Measurements from ENCODE around the gene STAT4.

Gene STAT4

DNA sequence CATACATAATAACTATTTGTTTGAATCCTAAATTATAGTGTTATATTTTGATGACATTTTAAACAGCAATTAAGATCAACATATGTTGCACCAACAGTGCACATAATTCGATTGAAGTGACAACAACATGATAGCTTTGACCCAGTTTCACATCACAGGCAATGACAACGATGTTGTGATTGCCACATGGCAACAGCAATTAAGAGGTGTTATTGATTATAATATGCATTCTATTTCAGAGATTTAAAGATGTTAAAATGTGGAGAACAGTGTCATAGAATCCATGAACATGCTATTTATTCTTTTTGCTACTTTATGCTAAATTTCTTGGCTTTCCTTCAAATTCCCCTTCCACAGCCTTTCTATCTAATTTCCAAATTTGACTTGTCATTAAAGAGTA is 68.5 kb downstream of the STAT4 start:
- H3K9ac ChIP-seq (ENCODE audit: low read length), result no peak overlapping the region
- no peak overlapping the region for H2BK12ac ChIP-seq (ENCODE audit: low read length in 2 of 2)
- peaks cover 3% of the 10 kb centered on the region for H3K9me3 ChIP-seq (ENCODE audit: control insufficient read depth, low read length)
- H3K27ac ChIP-seq (ENCODE audit: low read length, poor library complexity, severe bottlenecking), result no peak overlapping the region
- H2BK120ac ChIP-seq (ENCODE audit: low read depth, low read length), result no peak overlapping the region
- no peak overlapping the region for H2BK15ac ChIP-seq (ENCODE audit: low read depth, poor library complexity, severe bottlenecking)
- no peak overlapping the region for H3K4me2 ChIP-seq (ENCODE audit: low read length, poor library complexity, severe bottlenecking)
- no peaks in the 10 kb centered on the region for H3K4me1 ChIP-seq (ENCODE audit: control insufficient read depth, insufficient read depth, low read depth, low read length)
- no peak overlapping the region for H3K18ac ChIP-seq (ENCODE audit: low read depth in 1 of 2, low read length in 2 of 2)
- no peak overlapping the region for H3K4ac ChIP-seq (ENCODE audit: low read depth in 1 of 2, low read length in 2 of 2)
- no peak overlapping the region for H3K14ac ChIP-seq (ENCODE audit: low read length in 2 of 2)
- no peak for DNase-seq
- no peak overlapping the region for H3K4me3 ChIP-seq (ENCODE audit: insufficient read depth in 1 of 2, low read depth in 1 of 2, low read length in 2 of 2)
- no peaks in the 10 kb centered on the region for H3K36me3 ChIP-seq (ENCODE audit: control insufficient read depth in 1 of 2, insufficient read depth in 2 of 2, low read depth in 1 of 2, low read length in 2 of 2)
- no peaks in the 10 kb centered on the region for H3K79me1 ChIP-seq (replicated peaks; ENCODE audit: low read length, poor library complexity, severe bottlenecking)
- H2AFZ ChIP-seq (ENCODE audit: low read depth, low read length), result no peak overlapping the region
- WGBS, result 95% methylated on average over 2 of the region's 2 CpGs
- H2BK5ac ChIP-seq (ENCODE audit: low read depth, low read length, poor library complexity, severe bottlenecking), result no peak overlapping the region
- H3K27me3 ChIP-seq (ENCODE audit: control insufficient read depth in 1 of 2, insufficient read depth in 1 of 2, low read length in 2 of 2), result no peaks in the 10 kb centered on the region
- no peak overlapping the region for H2AK5ac ChIP-seq (ENCODE audit: low read length, severe bottlenecking)
- no peak overlapping the region for H4K91ac ChIP-seq (ENCODE audit: low read length)
- H4K8ac ChIP-seq (ENCODE audit: low read length), result no peak overlapping the region
- H3K23ac ChIP-seq (ENCODE audit: low read length in 2 of 2), result no peak overlapping the region

DNA sequence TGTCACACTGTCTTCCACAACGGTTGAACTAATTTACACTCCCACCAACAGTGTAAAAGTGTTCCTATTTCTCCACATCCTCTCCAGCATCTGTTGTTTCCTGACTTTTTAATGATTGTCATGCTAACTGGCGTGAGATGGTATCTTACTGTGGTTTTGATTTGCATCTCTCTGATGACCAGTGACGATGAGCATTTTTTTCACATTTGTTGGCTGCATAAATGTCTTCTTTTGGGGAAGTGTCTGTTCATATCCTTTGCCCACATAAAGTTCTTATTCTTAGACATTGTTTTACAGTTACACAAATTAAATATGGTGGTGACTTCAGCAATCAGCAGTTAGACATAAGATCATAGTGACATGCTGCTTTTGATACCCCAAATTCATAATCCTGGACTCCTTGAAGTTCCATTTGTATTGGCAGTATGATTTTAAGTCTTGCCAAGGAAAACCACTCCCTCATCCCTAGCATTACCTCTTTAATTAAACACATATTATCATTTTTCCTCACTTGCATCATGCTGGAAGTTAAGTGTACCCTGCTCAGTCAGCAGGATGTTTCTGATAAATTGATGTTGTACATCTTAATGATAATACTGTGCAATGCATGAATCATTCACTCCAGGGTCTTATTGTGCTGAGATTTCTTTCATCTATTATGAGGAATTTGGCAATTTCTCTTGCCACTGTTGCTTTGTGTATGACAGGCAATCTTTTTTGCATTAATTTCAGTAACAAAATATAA is 69.2 kb downstream of the STAT4 start:
- Histone ChIP-seq H2AFZ (ENCODE audit: low read depth, low read length) (no peak overlapping the region), H4K8ac (ENCODE audit: low read length) (no peak overlapping the region), H3K4ac (ENCODE audit: low read depth in 1 of 2, low read length in 2 of 2) (no peak overlapping the region), H3K9ac (ENCODE audit: low read length) (no peak overlapping the region), H3K18ac (ENCODE audit: low read depth in 1 of 2, low read length in 2 of 2) (no peak overlapping the region), H3K27ac (ENCODE audit: low read length, poor library complexity, severe bottlenecking) (no peak overlapping the region), H2BK120ac (ENCODE audit: low read depth, low read length) (no peak overlapping the region), H3K14ac (ENCODE audit: low read length in 2 of 2) (no peak overlapping the region), H3K36me3 (ENCODE audit: control insufficient read depth in 1 of 2, insufficient read depth in 2 of 2, low read depth in 1 of 2, low read length in 2 of 2) (no peaks in the 10 kb centered on the region), H2BK15ac (ENCODE audit: low read depth, poor library complexity, severe bottlenecking) (no peak overlapping the region), H2BK5ac (ENCODE audit: low read depth, low read length, poor library complexity, severe bottlenecking) (no peak overlapping the region), H3K9me3 (ENCODE audit: control insufficient read depth, low read length) (peaks cover 3% of the 10 kb centered on the region), H4K91ac (ENCODE audit: low read length) (no peak overlapping the region), H3K23ac (ENCODE audit: low read length in 2 of 2) (no peak overlapping the region), H3K79me1 (replicated peaks; ENCODE audit: low read length, poor library complexity, severe bottlenecking) (no peaks in the 10 kb centered on the region), H3K4me1 (ENCODE audit: control insufficient read depth, insufficient read depth, low read depth, low read length) (no peaks in the 10 kb centered on the region), H3K4me2 (ENCODE audit: low read length, poor library complexity, severe bottlenecking) (no peak overlapping the region), H2AK5ac (ENCODE audit: low read length, severe bottlenecking) (no peak overlapping the region), H3K4me3 (ENCODE audit: insufficient read depth in 1 of 2, low read depth in 1 of 2, low read length in 2 of 2) (no peak overlapping the region), H2BK12ac (ENCODE audit: low read length in 2 of 2) (no peak overlapping the region), H3K27me3 (ENCODE audit: control insufficient read depth in 1 of 2, insufficient read depth in 1 of 2, low read length in 2 of 2) (no peaks in the 10 kb centered on the region)
- 100% methylated on average over 1 of the region's 3 CpGs for WGBS
- no peak for DNase-seq

DNA sequence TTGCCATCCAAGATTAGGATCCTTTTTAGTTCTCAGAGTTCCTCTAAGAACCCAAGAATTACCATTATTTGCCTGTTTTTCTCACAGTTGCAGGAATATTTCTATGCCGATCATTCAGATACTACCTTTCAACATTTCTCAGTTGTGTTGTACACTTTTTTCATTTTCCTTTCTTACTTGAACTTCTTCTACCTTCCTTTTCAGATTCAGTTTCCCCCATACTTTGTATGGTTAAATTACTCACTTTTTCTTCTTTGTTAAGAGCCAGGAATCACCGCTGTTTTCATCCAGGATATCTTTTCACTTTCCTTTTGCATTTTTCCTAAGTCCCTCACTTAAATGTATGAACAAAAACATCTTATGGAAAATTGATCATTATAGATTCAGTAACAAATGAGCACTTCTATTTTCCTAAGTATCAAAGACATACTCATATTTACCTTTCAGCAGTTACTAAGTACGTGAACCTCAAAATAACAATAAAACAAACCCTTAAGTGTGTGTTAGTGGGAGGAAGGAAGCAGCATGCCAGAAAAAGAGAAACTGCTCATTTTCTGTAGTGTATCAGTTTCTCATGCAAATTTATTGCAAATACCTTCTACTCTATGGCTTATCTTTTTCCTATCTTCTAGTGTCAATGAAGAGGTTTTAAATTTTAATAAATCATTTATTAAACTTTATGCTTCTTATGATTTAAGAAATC is 72.5 kb downstream of the STAT4 start:
- no peak overlapping the region for H4K8ac ChIP-seq (ENCODE audit: low read length)
- over 99% methylated on average over 2 of the region's 3 CpGs for WGBS
- H3K27ac ChIP-seq (ENCODE audit: low read length, poor library complexity, severe bottlenecking), result no peak overlapping the region
- DNase-seq, result no peak
- H3K36me3 ChIP-seq (ENCODE audit: control insufficient read depth in 1 of 2, insufficient read depth in 2 of 2, low read depth in 1 of 2, low read length in 2 of 2), result no peaks in the 10 kb centered on the region
- peak overlapping the region in 1 of 2 experiments; percentile 70 for H3K4me3 ChIP-seq (ENCODE audit: insufficient read depth in 1 of 2, low read depth in 1 of 2, low read length in 2 of 2)
- no peak overlapping the region for H2BK12ac ChIP-seq (ENCODE audit: low read length in 2 of 2)
- H2AK5ac ChIP-seq (ENCODE audit: low read length, severe bottlenecking), result no peak overlapping the region
- H3K9ac ChIP-seq (ENCODE audit: low read length), result peak overlapping the region; percentile 81
- H3K9me3 ChIP-seq (ENCODE audit: control insufficient read depth, low read length), result no peaks in the 10 kb centered on the region
- no peak overlapping the region for H3K4me2 ChIP-seq (ENCODE audit: low read length, poor library complexity, severe bottlenecking)
- H3K4me1 ChIP-seq (ENCODE audit: control insufficient read depth, insufficient read depth, low read depth, low read length), result no peaks in the 10 kb centered on the region
- H3K23ac ChIP-seq (ENCODE audit: low read length in 2 of 2), result no peak overlapping the region
- H4K91ac ChIP-seq (ENCODE audit: low read length), result no peak overlapping the region
- H3K27me3 ChIP-seq (ENCODE audit: control insufficient read depth in 1 of 2, insufficient read depth in 1 of 2, low read length in 2 of 2), result no peaks in the 10 kb centered on the region
- no peak overlapping the region for H2AFZ ChIP-seq (ENCODE audit: low read depth, low read length)
- H3K14ac ChIP-seq (ENCODE audit: low read length in 2 of 2), result no peak overlapping the region
- no peaks in the 10 kb centered on the region for H3K79me1 ChIP-seq (replicated peaks; ENCODE audit: low read length, poor library complexity, severe bottlenecking)
- H2BK5ac ChIP-seq (ENCODE audit: low read depth, low read length, poor library complexity, severe bottlenecking), result no peak overlapping the region
- H2BK15ac ChIP-seq (ENCODE audit: low read depth, poor library complexity, severe bottlenecking), result no peak overlapping the region
- H2BK120ac ChIP-seq (ENCODE audit: low read depth, low read length), result no peak overlapping the region
- H3K18ac ChIP-seq (ENCODE audit: low read depth in 1 of 2, low read length in 2 of 2), result no peak overlapping the region
- no peak overlapping the region for H3K4ac ChIP-seq (ENCODE audit: low read depth in 1 of 2, low read length in 2 of 2)

GRCh38 chr2:191070276-191070675 is 80.5 kb downstream of the STAT4 start:
- Histone ChIP-seq H3K18ac (ENCODE audit: low read depth in 1 of 2, low read length in 2 of 2) (no peak overlapping the region), H3K4me1 (ENCODE audit: control insufficient read depth, insufficient read depth, low read depth, low read length) (no peaks in the 10 kb centered on the region), H3K4ac (ENCODE audit: low read depth in 1 of 2, low read length in 2 of 2) (no peak overlapping the region), H3K36me3 (ENCODE audit: control insufficient read depth in 1 of 2, insufficient read depth in 2 of 2, low read depth in 1 of 2, low read length in 2 of 2) (no peaks in the 10 kb centered on the region), H3K27me3 (ENCODE audit: control insufficient read depth in 1 of 2, insufficient read depth in 1 of 2, low read length in 2 of 2) (no peaks in the 10 kb centered on the region), H3K9ac (ENCODE audit: low read length) (no peak overlapping the region), H2BK15ac (ENCODE audit: low read depth, poor library complexity, severe bottlenecking) (no peak overlapping the region), H3K4me2 (ENCODE audit: low read length, poor library complexity, severe bottlenecking) (no peak overlapping the region), H2AK5ac (ENCODE audit: low read length, severe bottlenecking) (no peak overlapping the region), H3K23ac (ENCODE audit: low read length in 2 of 2) (no peak overlapping the region), H3K79me1 (replicated peaks; ENCODE audit: low read length, poor library complexity, severe bottlenecking) (no peaks in the 10 kb centered on the region), H2BK120ac (ENCODE audit: low read depth, low read length) (no peak overlapping the region), H4K8ac (ENCODE audit: low read length) (no peak overlapping the region), H3K9me3 (ENCODE audit: control insufficient read depth, low read length) (no peaks in the 10 kb centered on the region), H3K4me3 (ENCODE audit: insufficient read depth in 1 of 2, low read depth in 1 of 2, low read length in 2 of 2) (no peak overlapping the region), H4K91ac (ENCODE audit: low read length) (no peak overlapping the region), H2BK12ac (ENCODE audit: low read length in 2 of 2) (no peak overlapping the region), H2BK5ac (ENCODE audit: low read depth, low read length, poor library complexity, severe bottlenecking) (no peak overlapping the region), H2AFZ (ENCODE audit: low read depth, low read length) (no peak overlapping the region), H3K27ac (ENCODE audit: low read length, poor library complexity, severe bottlenecking) (no peak overlapping the region), H3K14ac (ENCODE audit: low read length in 2 of 2) (no peak overlapping the region)
- DNase-seq, result no peak
- WGBS, result 79% methylated on average over 1 of the region's 1 CpG

All from mesenchymal stem cell (in vitro differentiated cells and primary cell).